GM21423 (cell line): ENCODE measurements around the gene CACNA2D4.

Experiments used
- ATAC-seq: cut with Tn5 transposase; IDR thresholded peaks from one replicate; pipeline ENCODE4 v1.9.1; 2021; ENCODE audit warnings: mild to moderate bottlenecking, moderate library complexity; ENCODE audit not compliant: unreplicated experiment

CACNA2D4 gene

DNA sequence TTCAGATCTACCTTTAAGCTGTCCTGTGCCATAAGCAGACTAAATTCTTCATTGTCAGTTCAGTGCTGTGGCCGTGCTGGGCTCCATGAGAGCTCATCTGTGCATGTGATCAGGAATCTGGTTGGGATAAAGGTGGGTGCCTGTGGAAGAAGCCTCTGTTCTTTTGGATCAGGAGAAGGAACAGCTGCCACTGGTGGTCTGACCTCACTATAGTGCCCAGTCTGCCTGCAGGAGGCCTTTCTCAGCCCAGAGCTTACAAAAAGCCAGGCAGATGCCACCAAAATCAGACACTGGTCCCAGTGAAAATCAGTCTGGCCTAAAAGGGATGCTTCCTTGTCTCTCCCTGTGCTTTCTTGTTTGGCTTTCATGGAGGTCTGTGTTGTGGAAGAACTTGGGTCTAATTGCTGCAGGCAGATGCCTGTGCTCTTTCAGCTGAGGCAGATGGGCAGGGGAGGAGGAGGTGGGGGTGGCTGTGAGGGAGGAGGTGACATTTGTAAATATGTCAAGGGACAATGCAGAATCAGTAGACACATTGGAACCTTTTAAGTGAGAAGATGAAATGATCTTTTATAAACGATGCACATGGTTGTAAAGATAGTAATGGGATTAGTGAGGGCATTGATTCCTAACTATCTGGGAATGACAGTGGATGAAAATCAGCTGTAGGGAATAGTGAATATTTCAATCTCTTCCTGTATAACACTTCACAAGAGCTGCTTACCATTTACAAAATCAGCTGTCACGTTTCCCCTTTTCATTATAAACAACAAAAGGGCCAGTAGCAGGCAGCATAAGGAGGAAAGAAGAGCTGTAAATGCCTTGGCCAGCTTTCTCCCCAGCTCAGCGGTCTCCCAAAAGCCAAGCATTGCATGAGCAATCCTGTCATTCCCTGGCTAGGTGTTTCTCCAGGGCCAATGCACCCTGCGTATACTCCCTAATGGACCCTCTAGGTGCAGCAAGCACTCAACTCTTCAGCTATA lies 44.6 kb downstream of the CACNA2D4 start:
- ATAC-seq: no peak

DNA sequence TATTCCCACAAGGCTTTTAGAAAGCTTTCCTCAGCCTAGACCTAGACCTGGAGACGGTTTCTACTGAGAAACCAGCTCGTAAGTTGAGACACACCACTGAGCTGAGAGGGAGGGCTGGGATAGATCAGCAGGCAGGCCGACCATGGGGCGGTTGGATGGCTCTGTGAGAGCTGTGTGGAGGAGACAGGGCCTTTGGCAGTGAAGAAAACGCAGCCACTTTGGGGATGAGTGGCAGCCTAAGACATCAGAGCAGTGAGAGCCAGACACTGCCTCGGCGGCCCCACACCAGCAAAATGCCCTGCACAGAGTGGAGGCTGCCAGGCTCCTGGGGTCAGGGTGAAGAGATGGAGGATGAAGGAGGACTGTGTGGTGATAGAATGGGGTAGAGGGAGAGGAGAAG lies 46.0 kb downstream of the CACNA2D4 start:
- ATAC-seq: no peak

DNA sequence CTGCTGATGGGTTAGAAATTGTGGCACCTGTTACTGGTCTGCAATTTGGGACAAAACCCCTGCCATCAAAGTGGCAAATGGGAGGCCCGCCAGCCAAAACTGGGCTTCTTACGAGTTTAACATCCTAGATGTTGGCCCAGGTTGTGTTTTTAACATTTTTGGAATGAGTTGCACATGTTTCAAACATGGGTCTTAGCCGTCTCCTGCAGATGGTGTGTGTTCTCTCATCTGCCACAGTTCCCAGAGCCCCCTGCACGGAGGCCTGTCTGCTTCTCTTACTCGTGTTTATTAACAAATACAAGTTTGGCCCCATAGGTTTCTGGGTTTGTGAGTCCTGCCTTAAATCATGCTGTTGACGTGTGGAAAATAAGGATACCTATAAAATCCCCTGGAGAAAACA lies 46.5 kb downstream of the CACNA2D4 start:
- no peak for ATAC-seq

DNA sequence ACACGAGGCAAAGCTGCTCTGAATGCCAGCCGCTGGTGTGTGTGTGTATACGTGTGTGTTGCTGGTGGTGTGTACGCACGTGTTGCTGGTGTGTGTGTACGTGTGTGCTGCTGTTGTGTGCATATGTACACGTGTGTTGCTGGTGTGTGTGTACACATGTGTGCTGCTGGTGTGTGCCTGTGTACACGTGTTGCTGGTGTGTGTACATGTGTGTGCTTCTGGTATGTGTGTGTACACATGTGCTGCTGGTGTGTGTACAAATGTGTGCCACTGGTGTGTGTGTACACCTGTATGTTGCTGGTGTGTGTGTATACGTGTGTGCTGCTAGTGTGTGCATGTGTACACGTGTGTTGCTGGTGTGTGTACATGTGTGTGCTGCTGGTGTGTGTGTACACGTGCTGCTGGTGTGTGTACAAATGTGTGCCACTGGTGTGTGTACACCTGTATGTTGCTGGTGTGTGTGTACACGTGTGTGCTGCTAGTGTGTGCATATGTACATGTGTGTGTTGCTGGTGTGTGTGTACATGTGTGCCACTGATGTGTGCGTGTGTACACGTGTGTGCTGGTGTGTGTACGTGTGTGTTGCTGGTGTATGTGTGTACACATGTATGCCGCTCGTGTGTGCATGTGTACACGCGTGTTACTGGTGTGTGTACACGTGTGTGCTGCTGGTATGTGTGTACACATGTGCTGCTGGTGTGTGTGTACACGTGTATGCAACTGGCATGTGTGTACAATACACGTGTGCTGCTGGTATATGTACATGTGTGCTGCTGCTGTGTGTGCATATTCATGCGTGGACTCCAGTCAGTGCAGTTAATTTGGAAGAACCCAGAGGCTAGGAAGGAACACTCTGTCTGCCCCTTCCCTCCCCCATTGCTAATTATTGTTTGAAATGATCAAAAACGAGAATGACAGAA lies 47.2 kb downstream of the CACNA2D4 start:
- no peak for ATAC-seq

DNA sequence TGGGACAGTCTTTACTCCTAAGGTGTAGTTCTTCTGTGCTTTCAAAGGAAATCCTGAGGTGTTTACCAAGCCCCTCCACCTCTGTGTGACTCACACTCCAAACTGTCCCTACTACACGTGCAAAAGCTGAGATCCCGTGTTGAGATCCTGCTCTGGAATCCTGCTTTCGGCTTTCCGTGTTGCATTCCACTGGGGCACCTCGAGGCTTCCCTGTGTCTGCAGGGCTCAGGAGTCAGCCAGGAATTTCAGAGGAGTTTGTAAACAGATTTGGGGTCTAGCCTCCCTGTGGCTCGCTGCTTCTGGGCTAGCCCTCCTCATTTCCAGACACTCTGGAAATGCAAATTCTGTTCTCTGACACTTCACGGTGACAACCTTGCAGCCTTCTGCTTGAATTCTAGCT lies 48.4 kb downstream of the CACNA2D4 start:
- no peak for ATAC-seq

DNA sequence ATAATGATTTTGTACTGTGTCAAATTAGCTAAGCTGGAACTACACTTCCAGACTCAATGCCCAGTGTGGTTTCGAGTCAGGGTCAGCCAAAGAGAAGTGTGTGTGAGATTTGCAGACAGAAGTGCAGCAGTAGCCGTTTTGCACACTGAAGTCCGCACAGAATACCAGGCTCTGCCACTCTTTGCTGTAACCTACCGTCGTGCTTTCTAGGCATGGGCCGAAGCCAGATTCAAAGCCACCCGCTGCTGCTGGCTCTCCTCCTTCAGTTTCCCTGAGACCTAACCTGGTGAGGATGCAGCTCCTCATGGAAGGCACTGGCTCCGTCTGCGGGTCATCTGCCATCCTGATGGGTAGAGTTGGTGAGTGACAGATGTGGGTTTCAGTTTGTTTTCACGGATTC lies 49.3 kb downstream of the CACNA2D4 start:
- ATAC-seq: no peak

DNA sequence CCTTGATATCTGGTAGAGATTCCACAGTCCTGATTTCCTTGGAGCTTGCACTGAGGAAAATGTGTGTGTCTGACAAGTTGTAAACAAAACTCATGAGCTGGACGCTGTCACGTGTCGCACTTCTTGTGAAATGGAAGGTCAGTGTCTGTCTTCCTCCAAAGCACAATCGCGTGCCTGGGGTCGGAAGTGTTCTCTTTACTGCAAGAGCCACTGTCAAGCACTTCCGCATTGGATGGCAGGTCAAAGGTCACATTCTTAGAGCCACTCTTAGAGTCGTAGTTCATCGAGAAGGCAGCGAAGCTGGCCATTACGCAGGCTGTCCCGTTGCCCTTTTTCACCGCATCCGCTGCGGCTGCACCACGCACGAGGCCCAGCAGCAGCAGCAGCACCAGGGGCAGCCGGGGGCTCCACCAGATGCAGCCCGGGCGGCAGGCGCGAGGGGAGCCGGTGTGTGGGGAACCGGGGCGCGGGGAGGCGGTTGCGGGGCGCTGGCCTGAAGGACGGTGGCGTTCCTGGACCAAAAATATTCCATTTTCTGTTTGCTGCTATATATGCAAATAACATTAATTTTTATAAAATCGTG lies 53.1 kb downstream of the CACNA2D4 start:
- ATAC-seq: no peak

DNA sequence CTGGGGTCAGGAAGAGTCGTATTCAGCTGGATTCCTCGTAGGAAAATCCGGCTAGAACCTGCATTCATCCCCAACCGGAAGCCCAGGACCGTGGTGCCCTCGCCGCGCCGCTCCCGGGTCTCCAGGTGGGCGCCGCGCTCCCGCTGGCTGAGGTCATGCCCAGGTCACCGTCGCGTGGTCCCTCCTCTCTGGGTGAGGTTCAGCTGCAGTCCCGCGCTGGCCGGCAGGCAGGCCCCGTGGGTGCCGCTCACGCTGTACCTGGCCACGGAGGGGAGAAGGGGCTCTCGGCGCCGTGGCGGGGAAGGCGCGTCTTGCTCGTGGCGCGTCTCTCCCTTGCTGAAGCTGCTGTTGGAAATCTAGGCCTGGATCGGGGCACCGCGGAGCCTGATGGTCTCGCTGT lies 53.6 kb downstream of the CACNA2D4 start:
- ATAC-seq: no peak

DNA sequence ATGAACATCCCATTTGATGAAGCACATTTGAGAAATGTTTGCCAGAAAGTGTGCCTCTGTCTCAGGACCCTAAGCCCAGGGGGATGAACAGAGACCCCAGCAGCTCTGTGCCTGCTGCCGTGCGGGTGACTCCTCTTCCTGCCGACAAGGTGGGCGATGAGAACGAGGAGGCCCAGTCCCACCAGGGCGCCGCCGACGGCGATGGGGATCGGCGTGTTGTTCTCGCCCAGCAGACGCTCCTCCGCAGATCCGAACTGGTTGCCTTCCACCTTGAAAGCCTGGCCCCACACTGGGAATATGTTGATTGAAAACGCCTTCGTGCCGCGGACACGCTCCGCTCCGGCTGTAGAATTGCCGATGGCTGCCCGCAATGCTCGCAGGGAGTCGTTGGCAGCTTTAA lies 54.0 kb downstream of the CACNA2D4 start:
- no peak for ATAC-seq

DNA sequence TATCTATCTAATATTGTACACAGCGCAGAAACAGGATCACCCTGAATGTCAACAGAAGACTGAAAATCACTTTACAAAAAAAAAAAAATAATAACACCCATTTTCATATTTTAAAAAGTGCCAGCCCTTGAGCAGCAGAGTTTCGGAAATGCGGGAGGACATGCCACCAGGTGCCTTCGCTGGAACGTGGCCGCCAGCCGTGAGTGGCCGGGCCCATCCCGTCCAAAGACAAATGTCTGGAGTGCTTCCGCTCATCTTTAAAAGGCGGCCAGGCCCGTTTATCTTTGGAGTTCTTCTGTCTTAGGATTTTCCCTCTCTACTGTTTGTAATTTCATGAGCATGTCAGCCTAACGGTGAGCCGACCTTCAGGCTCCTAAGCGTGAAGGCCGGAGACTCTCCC lies 54.6 kb downstream of the CACNA2D4 start:
- ATAC-seq: no peak

DNA sequence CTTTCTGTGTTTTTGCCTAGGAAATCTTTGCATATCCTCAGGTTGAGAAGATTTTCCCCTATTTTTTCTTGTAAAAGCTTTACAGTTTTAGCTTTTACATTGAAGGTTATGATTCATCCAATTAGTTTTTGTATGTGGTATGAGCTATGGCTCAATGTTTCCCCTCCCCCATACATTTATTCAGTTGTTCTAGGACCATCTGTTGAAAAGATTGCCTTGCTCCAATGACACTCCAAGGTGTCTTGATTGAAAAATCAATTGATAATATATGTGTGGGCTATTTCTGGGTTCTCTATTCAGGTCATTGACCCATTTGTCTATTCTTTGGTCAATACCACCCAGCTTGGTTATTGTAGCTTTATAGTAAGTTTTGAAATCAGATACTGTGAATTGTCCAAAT lies 55.5 kb downstream of the CACNA2D4 start:
- ATAC-seq: no peak

DNA sequence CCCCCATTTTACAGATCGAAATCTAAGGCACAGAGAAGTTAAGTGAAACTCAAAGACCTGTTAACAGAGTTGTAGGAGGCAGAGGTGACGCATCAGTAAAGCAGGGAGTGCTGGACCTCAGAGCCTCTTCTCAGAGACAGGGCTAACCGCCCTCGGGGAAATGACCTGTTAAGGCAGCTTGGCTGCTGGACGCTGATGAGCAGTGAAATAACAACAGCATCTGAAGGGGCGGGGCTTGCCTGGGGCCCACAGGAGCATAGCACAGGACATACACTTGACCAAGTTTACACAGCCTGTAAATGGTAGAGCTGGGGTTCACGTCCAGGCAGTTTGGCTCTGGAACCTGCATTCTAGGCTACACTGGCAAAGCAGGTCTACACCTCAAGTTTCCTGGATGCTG lies 58.8 kb downstream of the CACNA2D4 start:
- ATAC-seq: no peak

DNA sequence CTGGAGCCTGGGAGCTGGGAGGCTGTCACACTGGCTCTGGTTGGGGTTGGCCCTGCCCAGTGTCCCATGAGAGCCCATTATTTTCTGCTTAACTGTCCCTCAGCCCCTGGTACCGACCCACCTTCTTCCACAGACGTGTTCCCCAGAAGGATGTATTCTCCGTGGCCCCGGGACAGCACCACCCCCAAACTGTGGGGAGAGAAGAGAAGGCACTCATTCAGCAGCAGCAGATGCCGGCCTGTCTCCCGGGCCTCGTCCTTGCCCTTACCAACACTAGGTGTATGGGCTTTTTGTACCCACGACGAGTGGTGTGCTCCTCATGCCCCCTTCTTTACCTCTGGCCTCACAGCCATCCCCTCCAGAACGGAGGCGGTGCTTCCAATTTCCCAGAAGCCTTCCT lies 60.0 kb downstream of the CACNA2D4 start:
- ATAC-seq: no peak

DNA sequence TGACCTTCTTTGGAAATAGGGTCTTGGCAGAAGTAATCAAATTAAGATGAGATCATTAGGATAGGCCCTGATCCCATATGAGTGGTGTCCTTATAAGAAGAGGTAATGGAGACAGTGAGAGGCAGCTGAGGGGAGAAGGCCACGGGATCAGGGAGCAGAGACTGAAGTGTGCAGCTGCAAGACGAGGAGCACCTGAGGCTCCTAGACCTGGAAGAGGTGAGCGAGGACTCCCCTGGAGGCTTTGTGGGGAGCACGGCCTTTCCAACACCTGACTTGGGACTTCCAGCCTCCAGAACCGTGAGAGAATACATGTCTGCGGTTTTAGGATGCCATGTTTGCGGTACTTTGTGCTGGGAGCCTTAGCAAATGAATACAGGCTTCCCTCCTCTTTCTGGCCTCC lies 60.6 kb downstream of the CACNA2D4 start:
- no peak for ATAC-seq

DNA sequence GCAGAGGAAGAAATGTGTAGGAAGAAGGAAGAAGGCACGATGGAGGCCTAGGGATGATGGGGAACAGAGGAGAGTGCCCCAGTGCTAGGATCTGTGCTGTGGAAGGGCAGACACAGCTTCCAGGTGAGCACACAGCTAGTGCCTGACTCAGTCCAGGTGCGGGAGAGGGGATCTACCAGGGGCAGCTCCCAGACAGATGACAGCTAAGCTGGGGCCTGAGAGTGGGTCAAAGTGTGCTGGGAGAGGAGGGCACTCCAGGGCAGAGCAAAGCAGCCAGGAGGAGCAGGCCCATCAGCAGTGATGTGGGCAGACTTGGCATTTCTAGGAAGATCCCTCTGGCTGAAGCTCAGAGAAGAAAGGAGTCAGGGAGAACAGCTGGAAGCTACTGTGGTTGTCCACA lies 61.4 kb downstream of the CACNA2D4 start:
- no peak for ATAC-seq

DNA sequence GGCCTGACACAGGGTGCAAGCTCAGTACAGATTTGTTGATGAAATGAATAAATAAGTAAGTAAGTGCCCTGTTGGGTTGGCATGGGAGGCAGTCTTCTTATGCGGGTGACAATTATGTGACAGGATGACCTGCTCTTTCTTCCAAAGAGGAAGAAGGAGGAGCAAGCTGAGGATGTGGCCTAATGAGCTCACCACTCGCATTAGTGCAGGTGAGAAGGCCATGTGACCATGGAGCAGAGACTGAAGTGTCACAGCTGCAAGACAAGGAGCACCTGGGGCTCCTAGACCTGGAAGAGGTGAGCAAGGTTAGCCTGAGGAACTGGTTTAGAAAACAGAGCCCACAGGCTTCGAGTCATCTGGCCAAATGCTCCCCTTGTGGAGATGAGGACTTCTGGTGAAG lies 63.2 kb downstream of the CACNA2D4 start:
- no peak for ATAC-seq

DNA sequence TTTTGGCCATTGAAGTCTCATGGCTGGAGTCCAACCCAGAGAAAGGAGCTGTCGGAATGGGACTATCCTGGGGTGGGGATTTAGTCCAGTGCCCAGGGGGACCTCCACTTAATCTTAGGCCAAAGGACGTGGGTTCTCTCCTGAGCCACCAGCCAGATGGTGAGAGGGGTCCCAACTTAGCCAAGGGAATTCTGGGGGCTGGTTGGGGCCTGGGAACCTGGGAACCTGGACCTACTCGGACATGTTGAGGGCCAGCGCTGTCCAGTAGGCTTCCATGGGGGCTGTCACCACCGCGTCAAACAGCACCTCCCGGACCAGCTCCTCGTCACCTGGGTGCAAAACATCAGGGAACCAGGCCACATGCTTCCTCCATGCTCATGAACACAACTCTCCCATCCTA lies 64.7 kb downstream of the CACNA2D4 start:
- no peak for ATAC-seq

DNA sequence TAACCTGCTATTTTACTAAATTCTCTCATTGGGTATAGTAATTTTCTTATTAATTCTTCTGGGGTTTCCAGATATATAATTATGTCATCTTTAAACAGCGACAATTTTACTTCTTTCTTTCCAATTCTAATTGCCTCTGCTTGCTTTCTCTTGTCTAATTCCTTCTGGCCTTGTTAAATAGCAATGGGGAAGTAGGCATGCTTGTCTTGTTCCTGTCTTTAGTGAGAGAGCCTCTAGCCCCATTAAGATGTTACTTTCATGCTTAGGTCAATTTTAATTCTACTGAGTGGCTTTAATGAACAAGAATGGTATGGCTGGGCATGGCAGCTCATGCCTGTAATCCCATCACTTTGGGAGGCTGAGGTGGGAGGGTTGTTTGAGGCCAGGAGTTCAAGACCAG lies 66.4 kb downstream of the CACNA2D4 start:
- ATAC-seq: no peak

DNA sequence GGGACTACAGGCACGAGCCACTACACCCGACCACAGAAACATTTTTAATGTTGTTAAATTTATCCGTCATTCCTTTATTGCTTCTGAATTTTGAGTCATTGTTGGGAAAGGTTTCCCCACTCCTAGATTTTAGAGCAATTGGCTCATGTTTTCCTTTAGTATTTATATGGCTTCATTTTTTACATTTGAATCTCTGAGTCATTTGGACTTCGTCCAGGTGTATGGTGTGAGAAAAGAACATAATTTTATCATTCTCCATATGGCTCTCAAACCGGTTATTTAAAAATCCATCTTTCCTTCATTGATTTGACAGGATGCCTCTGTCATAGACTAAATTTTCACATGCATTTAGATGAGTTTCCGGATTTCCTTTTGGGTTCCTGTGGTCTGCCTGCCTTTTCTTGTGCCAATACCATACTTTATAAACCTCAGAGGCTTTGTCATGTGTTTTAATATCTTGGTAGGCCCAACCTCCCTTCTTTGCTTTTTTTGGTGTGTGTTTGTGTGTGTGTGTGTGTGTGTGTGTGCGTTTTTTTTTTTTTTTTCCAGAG lies 67.2 kb downstream of the CACNA2D4 start:
- no peak for ATAC-seq

DNA sequence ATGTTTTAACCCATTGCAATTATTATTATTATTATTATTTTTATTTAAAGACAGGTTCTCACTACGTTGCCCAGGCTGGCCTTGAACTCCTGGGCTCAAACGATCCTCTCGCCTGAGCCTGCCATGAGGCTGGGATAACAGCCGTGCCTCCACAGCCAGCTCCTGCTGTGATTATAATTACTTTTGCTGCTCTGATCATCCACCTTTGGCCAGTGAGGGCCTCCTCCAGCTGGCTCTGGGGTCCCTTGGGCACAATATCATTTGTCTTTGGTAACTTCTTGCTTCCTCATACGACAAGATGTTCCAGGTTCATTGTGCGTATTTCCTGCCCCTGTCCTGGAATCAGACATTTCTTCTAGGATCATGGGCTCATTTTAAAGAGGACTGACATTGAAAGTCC lies 69.7 kb downstream of the CACNA2D4 start:
- ATAC-seq: no peak

DNA sequence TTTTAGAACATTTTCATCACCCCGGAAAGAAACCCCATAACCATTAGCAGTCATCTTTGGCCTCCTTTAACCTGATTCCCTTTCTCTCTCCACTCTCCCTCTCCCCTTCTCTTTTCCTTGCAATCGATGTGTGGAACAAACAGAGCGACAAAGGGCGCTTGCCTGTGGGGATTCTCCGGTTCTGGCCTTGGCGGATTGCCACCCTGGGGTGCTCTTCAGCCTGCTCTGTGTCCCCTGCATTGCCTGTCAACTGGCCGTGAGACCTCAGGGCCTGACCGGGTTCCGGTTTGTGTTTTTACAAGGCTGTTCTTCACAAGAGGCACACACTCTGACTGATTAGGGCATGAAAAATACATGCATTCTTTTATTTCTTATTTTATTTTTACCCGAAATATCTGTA lies 70.3 kb downstream of the CACNA2D4 start:
- no peak for ATAC-seq
